A673 (cell line): ENCODE measurements around the gene ATRN. TPM values are rescaled to one million over a fixed set of nuclear protein-coding genes. Genes with fewer than 3 reads are reported as not detected.
"Not testable (repeated sequence)": the region's sequence is repeated elsewhere in the genome, so short reads cannot be mapped to it uniquely, and the experiment has no call there.

Source experiments
- BruUV-seq: library from RNA; stranded (reverse); fragments of 400-500 nt; replicated peaks from 2 replicates; lab custom pipeline; 2021; lab: Mats Ljungman, UMichigan
- CTCF ChIA-PET: fragments of 300-600 bp; sonication (Branson Sonifier 250); formaldehyde crosslinking; loops from one replicate; lab custom pipeline; 2022; ENCODE audit warnings: antibody characterized with exemption; lab: Charles Lee
- POLR2A ChIA-PET: fragments of 300-600 bp; sonication (Branson Sonifier 250); formaldehyde crosslinking; loops from one replicate; lab custom pipeline; 2022; ENCODE audit warnings: antibody characterized with exemption; ENCODE audit not compliant: low non-redundant PET; lab: Charles Lee
- DNase-seq: peaks from one replicate; pipeline ENCODE4 v3.0.0-alpha.2; 2015; ENCODE audit warnings: low spot score
- H3K27ac ChIP-seq: fragments of 200-600 bp; sonication (generic); 2 replicates; pipeline ENCODE4 v1.5.1; 2016; ENCODE audit warnings: mixed run types, low read depth, mild to moderate bottlenecking, mixed read lengths, antibody characterized with exemption, low read length; ENCODE audit not compliant: poor library complexity, severe bottlenecking
- H3K27me3 ChIP-seq: fragments of 200-600 bp; sonication (generic); replicated peaks from 2 replicates; pipeline ENCODE4 v1.6.1; 2017; ENCODE audit warnings: mixed run types, low read depth, mild to moderate bottlenecking, mixed read lengths, antibody characterized with exemption, low read length; ENCODE audit not compliant: insufficient read depth, poor library complexity
- H3K36me3 ChIP-seq: fragments of 200-600 bp; sonication (generic); 2 replicates; pipeline ENCODE4 v1.6.1; 2016; ENCODE audit warnings: mixed run types, mild to moderate bottlenecking, mixed read lengths, antibody characterized with exemption, low read length; ENCODE audit not compliant: insufficient read depth, poor library complexity, severe bottlenecking
- H3K4me1 ChIP-seq: fragments of 200-600 bp; sonication (generic); 2 replicates; pipeline ENCODE4 v1.6.1; 2017; ENCODE audit warnings: mixed run types, mild to moderate bottlenecking, mixed read lengths, antibody characterized with exemption, low read length; ENCODE audit not compliant: insufficient read depth, poor library complexity, severe bottlenecking
- H3K4me3 ChIP-seq: fragments of 200-600 bp; sonication (generic); 2 replicates; pipeline ENCODE4 v1.5.1; 2016; ENCODE audit warnings: low read depth, mixed run types, mild to moderate bottlenecking, mixed read lengths, low read length; ENCODE audit not compliant: poor library complexity, severe bottlenecking
- H3K9me3 ChIP-seq: fragments of 200-600 bp; sonication (generic); 2 replicates; pipeline ENCODE4 v1.6.1; 2016; ENCODE audit warnings: mixed run types, low read depth, mild to moderate bottlenecking, mixed read lengths, antibody characterized with exemption, low read length; ENCODE audit not compliant: poor library complexity, severe bottlenecking
- CTCF ChIP-seq: fragments of 300-800, 200-600 bp; sonication (generic); conservative IDR thresholded peaks from 2 replicates; pipeline ENCODE4 v1.5.1; 2017; ENCODE audit warnings: low read depth, mild to moderate bottlenecking, antibody characterized with exemption, low read length, moderate library complexity, mixed read lengths
- EZH2 ChIP-seq: fragments of 200-600 bp; sonication (generic); IDR thresholded peaks from 2 replicates; pipeline ENCODE4 v1.6.1; 2017; ENCODE audit warnings: borderline replicate concordance, low read depth, mild to moderate bottlenecking, mixed read lengths, antibody characterized with exemption, low read length; ENCODE audit not compliant: poor library complexity, severe bottlenecking
- intact Hi-C: fragments of 100-400 bp; cut with micrococcal nuclease; formaldehyde crosslinking; loops from one replicate; pipeline ENCODE4 v1.10.0; 2022; ENCODE audit not compliant: unreplicated experiment
- total RNA-seq: library from RNA; stranded (reverse); gene quantifications from 2 replicates; pipeline ENCODE4 v1.2.3, GENCODE V29; 2021

Gene ATRN
- total RNA-seq, 1 experiment from 2014 or later, result 27.1 TPM

DNA sequence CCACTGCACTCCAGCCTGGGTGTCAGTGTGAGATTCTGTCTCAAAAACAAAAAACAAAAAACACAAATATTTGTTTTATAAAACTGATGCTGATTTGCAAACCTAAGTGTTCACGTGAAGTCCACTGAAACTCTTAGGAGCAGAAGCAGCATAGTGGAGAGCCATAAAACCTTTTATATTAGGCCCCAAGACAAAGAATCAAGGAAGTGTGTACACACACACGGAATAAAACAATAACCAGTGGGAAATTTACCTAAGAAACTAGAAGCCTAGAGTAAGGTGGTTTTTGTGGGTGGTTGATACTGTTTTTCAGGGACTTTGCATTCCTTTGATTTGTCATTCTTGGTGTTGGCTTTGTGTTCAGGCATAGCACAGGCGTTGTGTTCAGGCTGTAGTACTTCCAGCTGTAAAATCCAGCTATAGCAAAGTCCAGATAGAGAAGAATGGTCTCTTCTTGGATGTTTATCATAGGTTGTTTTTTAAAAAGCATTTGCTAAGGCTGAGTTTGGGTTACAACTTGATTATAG is 61.3 kb downstream of the ATRN start:
- Histone ChIP-seq H3K27me3 (no peaks in the 10 kb centered on the region), H3K4me3 (no peak overlapping the region), H3K36me3 (peaks cover 4% of the 10 kb centered on the region), H3K27ac (no peak overlapping the region), H3K4me1 (no peaks in the 10 kb centered on the region), H3K9me3 (no peaks in the 10 kb centered on the region)
- no TSS peak for BruUV-seq
- DNase-seq, result no peak
- TF ChIP-seq CTCF (no peak), EZH2 (no peak)
- CTCF ChIA-PET, result no interaction called here
- POLR2A ChIA-PET, result no interaction called here
- intact Hi-C loops, result no loop called here

- BruUV-seq, result not testable (repeated sequence)
Observed at GRCh38 chr20:3537733-3538132, 66.9 kb downstream of the ATRN start.

GRCh38 chr20:3539311-3540107 is 68.7 kb downstream of the ATRN start:
- Histone ChIP-seq H3K27ac (no peak overlapping the region), H3K4me3 (no peak overlapping the region), H3K27me3 (no peaks in the 10 kb centered on the region), H3K9me3 (no peaks in the 10 kb centered on the region), H3K36me3 (peaks cover 4% of the 10 kb centered on the region), H3K4me1 (no peaks in the 10 kb centered on the region)
- TF ChIP-seq CTCF (no peak), EZH2 (no peak)
- CTCF ChIA-PET, result no interaction called here
- DNase-seq, result no peak
- POLR2A ChIA-PET, result no interaction called here
- intact Hi-C loops, result no loop called here
- no TSS peak for BruUV-seq

More at GRCh38 chr20:3537733-3538132, 66.9 kb downstream of the ATRN start:
- POLR2A ChIA-PET, DNase-seq, H3K27ac ChIP-seq, H3K9me3 ChIP-seq, CTCF ChIA-PET, H3K4me3 ChIP-seq, H3K27me3 ChIP-seq, H3K4me1 ChIP-seq, intact Hi-C loops, H3K36me3 ChIP-seq: not testable (repeated sequence)
